Brain microvascular endothelial cell (primary cell): ENCODE data around the gene PNMA8A.

Experiments used
- DNase-seq: peaks from one replicate; pipeline ENCODE4 v3.0.0-alpha.2; 2020
- H3K27ac ChIP-seq: fragments of 250-450 bp; sonication (Bioruptor Pico); 2 replicates; pipeline ENCODE4 v1.5.1; 2020; ENCODE audit warnings: mild to moderate bottlenecking, moderate library complexity
- H3K27me3 ChIP-seq: fragments of 250-450 bp; sonication (Bioruptor Pico); replicated peaks from 2 replicates; pipeline ENCODE4 v1.5.1; 2020; ENCODE audit warnings: mild to moderate bottlenecking
- H3K36me3 ChIP-seq: fragments of 250-450 bp; sonication (Bioruptor Pico); replicated peaks from 2 replicates; pipeline ENCODE4 v1.5.1; 2020; ENCODE audit warnings: mild to moderate bottlenecking
- H3K4me3 ChIP-seq: 2 replicates; pipeline ENCODE4 v1.5.1; 2011; ENCODE audit warnings: low read depth, mild to moderate bottlenecking, control low read depth, low read length, moderate library complexity
- in situ Hi-C: cut with HindIII; loops from 2 replicates; pipeline ENCODE4 v1.10.0; 2017; ENCODE audit warnings: low sequenced_read_pairs, low pct_ligation_motif_present
- TF ChIP-seq, protein P1 (sequence below): IDR thresholded peaks from 2 replicates; pipeline ENCODE4 v1.5.1; 2011; ENCODE audit warnings: low read depth, mild to moderate bottlenecking, moderate library complexity, low read length, control low read depth, inconsistent platforms; ENCODE audit errors: missing control alignments

The PNMA8A gene

DNA sequence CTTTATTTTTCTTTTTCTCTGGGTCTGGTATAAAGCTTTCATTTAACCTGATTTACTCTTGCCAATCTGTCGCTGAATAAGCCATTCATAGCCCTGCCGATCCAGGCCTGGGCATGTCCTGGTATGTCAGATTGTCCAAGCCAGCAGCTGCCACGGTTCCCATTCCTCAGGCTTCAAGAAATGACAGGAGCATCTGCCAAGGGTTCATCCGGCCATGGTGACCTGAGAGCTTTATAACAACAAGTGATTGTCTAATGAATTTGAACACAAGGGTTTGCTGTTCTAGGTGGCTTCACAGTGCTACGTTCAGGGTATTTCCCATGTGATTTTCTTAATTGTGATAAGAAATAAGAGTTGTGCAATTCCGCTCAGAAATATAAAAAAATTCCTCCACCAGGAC is 20.0 kb downstream of the PNMA8A start:
- Histone ChIP-seq H3K36me3 (no peaks in the 10 kb centered on the region), H3K27me3 (no peaks in the 10 kb centered on the region), H3K4me3 (no peak overlapping the region), H3K27ac (no peak overlapping the region)
- no peak for DNase-seq
- in situ Hi-C loops: no loop called here
- TF ChIP-seq, protein P1, sequence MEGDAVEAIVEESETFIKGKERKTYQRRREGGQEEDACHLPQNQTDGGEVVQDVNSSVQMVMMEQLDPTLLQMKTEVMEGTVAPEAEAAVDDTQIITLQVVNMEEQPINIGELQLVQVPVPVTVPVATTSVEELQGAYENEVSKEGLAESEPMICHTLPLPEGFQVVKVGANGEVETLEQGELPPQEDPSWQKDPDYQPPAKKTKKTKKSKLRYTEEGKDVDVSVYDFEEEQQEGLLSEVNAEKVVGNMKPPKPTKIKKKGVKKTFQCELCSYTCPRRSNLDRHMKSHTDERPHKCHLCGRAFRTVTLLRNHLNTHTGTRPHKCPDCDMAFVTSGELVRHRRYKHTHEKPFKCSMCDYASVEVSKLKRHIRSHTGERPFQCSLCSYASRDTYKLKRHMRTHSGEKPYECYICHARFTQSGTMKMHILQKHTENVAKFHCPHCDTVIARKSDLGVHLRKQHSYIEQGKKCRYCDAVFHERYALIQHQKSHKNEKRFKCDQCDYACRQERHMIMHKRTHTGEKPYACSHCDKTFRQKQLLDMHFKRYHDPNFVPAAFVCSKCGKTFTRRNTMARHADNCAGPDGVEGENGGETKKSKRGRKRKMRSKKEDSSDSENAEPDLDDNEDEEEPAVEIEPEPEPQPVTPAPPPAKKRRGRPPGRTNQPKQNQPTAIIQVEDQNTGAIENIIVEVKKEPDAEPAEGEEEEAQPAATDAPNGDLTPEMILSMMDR: no peak

DNA sequence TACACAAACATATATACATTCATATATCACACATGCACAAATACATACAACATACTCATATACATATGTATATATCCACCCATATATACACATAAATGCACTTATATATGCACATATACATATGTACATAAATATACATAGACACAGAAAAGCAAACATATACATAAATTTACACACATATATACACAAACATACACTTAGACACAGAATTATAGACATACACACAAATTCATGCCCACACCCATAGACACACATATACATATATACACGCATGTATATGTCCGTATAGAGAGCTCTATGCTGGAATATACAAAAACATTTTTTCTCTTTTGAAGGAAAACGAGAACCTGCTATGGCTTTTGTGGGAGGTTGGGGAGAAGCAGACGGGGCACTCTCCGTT is 20.6 kb downstream of the PNMA8A start:
- H3K36me3 ChIP-seq: no peaks in the 10 kb centered on the region
- no peak overlapping the region for H3K4me3 ChIP-seq
- H3K27ac ChIP-seq: no peak overlapping the region
- in situ Hi-C loops: no loop called here
- DNase-seq: no peak
- TF ChIP-seq, protein P1: no peak
- no peaks in the 10 kb centered on the region for H3K27me3 ChIP-seq

- DNase-seq: no peak
- Histone ChIP-seq H3K36me3 (no peaks in the 10 kb centered on the region), H3K27me3 (no peaks in the 10 kb centered on the region), H3K4me3 (no peak overlapping the region), H3K27ac (no peak overlapping the region)
- TF ChIP-seq, protein P1: no peak
- in situ Hi-C loops: no loop called here
Measured at GRCh38 chr19:46449228-46449627, 22.1 kb downstream of the PNMA8A start.

GRCh38 chr19:46448601-46449000 is 22.8 kb downstream of the PNMA8A start:
- Histone ChIP-seq H3K4me3 (no peak overlapping the region), H3K36me3 (no peaks in the 10 kb centered on the region), H3K27ac (no peak overlapping the region), H3K27me3 (no peaks in the 10 kb centered on the region)
- in situ Hi-C loops: no loop called here
- TF ChIP-seq, protein P1: no peak
- DNase-seq: no peak

GRCh38 chr19:46447824-46448223 is 23.5 kb downstream of the PNMA8A start:
- H3K27ac ChIP-seq: no peak overlapping the region
- no peaks in the 10 kb centered on the region for H3K36me3 ChIP-seq
- DNase-seq: no peak
- in situ Hi-C loops: no loop called here
- H3K4me3 ChIP-seq: no peak overlapping the region
- TF ChIP-seq, protein P1: no peak
- no peaks in the 10 kb centered on the region for H3K27me3 ChIP-seq

- no peak overlapping the region for H3K27ac ChIP-seq
- no peaks in the 10 kb centered on the region for H3K36me3 ChIP-seq
- H3K4me3 ChIP-seq: no peak overlapping the region
- TF ChIP-seq, protein P1: no peak
- H3K27me3 ChIP-seq: no peaks in the 10 kb centered on the region
- in situ Hi-C loops: no loop called here
- no peak for DNase-seq
Measured at GRCh38 chr19:46447006-46447405, 24.4 kb downstream of the PNMA8A start.
